HepG2 (cell line): ENCODE measurements around the gene ADGRD1. TPM values are rescaled to one million over a fixed set of nuclear protein-coding genes. Genes with fewer than 3 reads are reported as not detected.

Experiments used
- HCFC1 ChIP-seq: fragments of 150-350 bp; IDR thresholded peaks from 2 replicates; pipeline ENCODE4 v1.6.1; 2014; ENCODE audit warnings: low read depth, low read length
- HMGA1 ChIP-seq: sonication (generic); formaldehyde crosslinking; conservative IDR thresholded peaks from 2 replicates; pipeline ENCODE4 v1.4.0; 2020; ENCODE audit warnings: missing genetic modification reagents
- HNF4A ChIP-seq: sonication (generic); formaldehyde crosslinking; IDR thresholded peaks from 2 replicates; pipeline ENCODE4 v1.4.0; 2020; ENCODE audit warnings: missing genetic modification reagents
- MED8 ChIP-seq: sonication (generic); formaldehyde crosslinking; IDR thresholded peaks from 2 replicates; pipeline ENCODE4 v1.8.1; 2023; ENCODE audit warnings: mild to moderate bottlenecking, missing genetic modification reagents; ENCODE audit not compliant: insufficient replicate concordance
- NFKBIZ ChIP-seq: IDR thresholded peaks from 2 replicates; pipeline ENCODE4 v1.6.1; 2018; ENCODE audit warnings: missing genetic modification reagents, missing compliant biosample characterization
- NR1H2 ChIP-seq: sonication (generic); formaldehyde crosslinking; IDR thresholded peaks from 2 replicates; pipeline ENCODE4 v1.8.1; 2022; ENCODE audit warnings: low read depth, missing genetic modification reagents, borderline replicate concordance
- PLRG1 ChIP-seq: fragments of 450-650 bp; conservative IDR thresholded peaks from 2 replicates; pipeline ENCODE4 v1.6.1; 2016
- RARA ChIP-seq: IDR thresholded peaks from 2 replicates; pipeline ENCODE4 v1.6.1; 2016; ENCODE audit warnings: missing genetic modification reagents, missing compliant biosample characterization
- SOX5 ChIP-seq: IDR thresholded peaks from 2 replicates; pipeline ENCODE4 v1.6.1; 2016; ENCODE audit warnings: borderline replicate concordance
- SP1 ChIP-seq, 2 experiments: fragments of 450-650 bp in 1 of 2; sonication (generic) in 1 of 2; formaldehyde crosslinking in 1 of 2; IDR thresholded peaks; 2 replicates each; pipeline versions ENCODE4 v1.4.0 to v1.6.1; 2016 to 2020; ENCODE audit warnings: missing genetic modification reagents in 1 of 2
- TEAD3 ChIP-seq: optimal IDR thresholded peaks from 2 replicates; pipeline ENCODE3; 2016; ENCODE audit warnings: borderline replicate concordance
- ZNF24 ChIP-seq: fragments of 450-650 bp; IDR thresholded peaks from 2 replicates; pipeline ENCODE4 v1.6.1; 2017; ENCODE audit warnings: antibody characterized with exemption, mild to moderate bottlenecking
- ZNF451 ChIP-seq: sonication (generic); formaldehyde crosslinking; IDR thresholded peaks from 2 replicates; pipeline ENCODE4 v1.5.0; 2020; ENCODE audit warnings: mild to moderate bottlenecking, missing genetic modification reagents
- ZNF484 ChIP-seq: sonication (generic); formaldehyde crosslinking; IDR thresholded peaks from 2 replicates; pipeline ENCODE4 v1.5.1; 2020; ENCODE audit warnings: mild to moderate bottlenecking, low read depth, missing genetic modification reagents, borderline replicate concordance
- ZNF563 ChIP-seq: sonication (generic); formaldehyde crosslinking; IDR thresholded peaks from 2 replicates; pipeline ENCODE4 v1.8.0; 2022; ENCODE audit warnings: mild to moderate bottlenecking, moderate library complexity, missing genetic modification reagents
- ZNF652 ChIP-seq: IDR thresholded peaks from 2 replicates; pipeline ENCODE4 v1.6.1; 2016; ENCODE audit warnings: low read depth, borderline replicate concordance
- polyA plus RNA-seq, 8 experiments: library from polyadenylated mRNA; depleted of rRNA in 3 of 8; stranded (reverse) in 7 of 8; unstranded in 1 of 8; fragments of >200 nt; fragmentation: Illumina TruSeq in 4 of 8; extraction: Trizol in 4 of 8; gene quantifications; 2 replicates each; pipeline versions ENCODE4 v1.2.1 to v1.2.3, GENCODE V29; 2011 to 2016; ENCODE audit warnings: low read depth in 4 of 8, missing spikeins in 1 of 8, mixed read lengths in 1 of 8; ENCODE audit not compliant: insufficient read depth in 1 of 8
- total RNA-seq, 5 experiments: library from RNA; depleted of rRNA; stranded (reverse); fragments of >200 nt; fragmentation: Illumina TruSeq; extraction: Trizol; gene quantifications; 2 replicates each; pipeline ENCODE4 v1.2.3, GENCODE V29; 2016; ENCODE audit warnings: low read depth in 1 of 5
- TF ChIP-seq, protein P1 (sequence below): sonication (generic); formaldehyde crosslinking; conservative IDR thresholded peaks from 2 replicates; pipeline ENCODE4 v1.4.0; 2020; ENCODE audit warnings: mild to moderate bottlenecking, missing genetic modification reagents, moderate library complexity
- TF ChIP-seq, protein P2 (sequence below): IDR thresholded peaks from 2 replicates; pipeline ENCODE4 v1.6.1; 2012; ENCODE audit warnings: low read depth, low read length, improper control_type of control experiment
- TF ChIP-seq, protein P3 (sequence below): sonication (generic); formaldehyde crosslinking; IDR thresholded peaks from 2 replicates; pipeline ENCODE4 v1.4.0; 2020; ENCODE audit warnings: missing genetic modification reagents
- TF ChIP-seq, protein P4 (sequence below): IDR thresholded peaks from 2 replicates; pipeline ENCODE4 v1.6.1; 2018; ENCODE audit warnings: missing genetic modification reagents
- TF ChIP-seq, protein P5 (sequence below): sonication (generic); formaldehyde crosslinking; IDR thresholded peaks from 2 replicates; pipeline ENCODE4 v1.8.1; 2023; ENCODE audit warnings: mild to moderate bottlenecking, missing genetic modification reagents

ADGRD1 gene
- total and polyA plus RNA-seq, 2 of the 13 experiments (the other 11 are each of a cell fraction or from before 2014, with no cell fraction given): 0.46 to 12.4 TPM

DNA sequence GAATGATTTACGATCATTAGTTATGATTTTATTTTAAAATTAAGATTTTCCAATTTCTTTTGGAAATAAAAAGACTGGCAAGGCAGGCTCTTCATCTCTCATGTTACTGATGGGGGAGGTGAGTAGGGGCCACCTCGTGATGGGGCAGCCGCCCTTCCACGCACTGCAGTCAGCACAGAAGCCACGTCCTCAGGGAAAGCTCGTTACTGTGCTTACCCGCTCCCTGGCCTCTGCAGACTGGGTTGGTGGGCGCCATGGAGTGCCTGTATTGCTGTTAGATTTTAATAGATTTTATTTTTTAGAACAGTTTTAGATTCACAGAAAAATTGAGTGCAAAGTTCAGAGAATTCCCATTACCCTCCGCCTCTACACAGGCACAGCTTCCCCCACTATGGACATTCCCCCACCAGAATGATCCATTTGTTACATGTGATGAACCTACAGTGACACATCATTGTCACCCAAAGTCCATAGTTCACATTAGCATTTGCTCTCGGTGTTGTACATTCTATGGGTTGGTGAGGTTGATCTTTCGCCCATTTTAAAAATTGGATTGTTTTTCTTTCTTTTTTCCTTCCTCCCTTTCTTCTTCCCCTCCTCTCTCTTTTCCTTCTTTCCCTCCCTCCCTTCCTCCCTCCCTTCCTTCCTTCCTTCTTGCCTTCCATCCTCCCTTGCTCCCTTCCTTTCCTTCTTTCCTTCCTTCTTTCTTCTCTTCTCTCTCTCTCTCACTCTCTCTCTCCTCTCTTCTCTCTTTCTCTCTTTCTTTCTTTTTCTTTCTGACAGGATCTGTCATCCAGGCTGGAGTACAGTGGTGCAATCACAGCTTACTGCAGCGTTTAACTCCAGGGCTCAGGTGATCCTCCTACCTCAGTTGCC lies 30.7 kb downstream of the ADGRD1 start (continued):
- TF ChIP-seq, protein P1, sequence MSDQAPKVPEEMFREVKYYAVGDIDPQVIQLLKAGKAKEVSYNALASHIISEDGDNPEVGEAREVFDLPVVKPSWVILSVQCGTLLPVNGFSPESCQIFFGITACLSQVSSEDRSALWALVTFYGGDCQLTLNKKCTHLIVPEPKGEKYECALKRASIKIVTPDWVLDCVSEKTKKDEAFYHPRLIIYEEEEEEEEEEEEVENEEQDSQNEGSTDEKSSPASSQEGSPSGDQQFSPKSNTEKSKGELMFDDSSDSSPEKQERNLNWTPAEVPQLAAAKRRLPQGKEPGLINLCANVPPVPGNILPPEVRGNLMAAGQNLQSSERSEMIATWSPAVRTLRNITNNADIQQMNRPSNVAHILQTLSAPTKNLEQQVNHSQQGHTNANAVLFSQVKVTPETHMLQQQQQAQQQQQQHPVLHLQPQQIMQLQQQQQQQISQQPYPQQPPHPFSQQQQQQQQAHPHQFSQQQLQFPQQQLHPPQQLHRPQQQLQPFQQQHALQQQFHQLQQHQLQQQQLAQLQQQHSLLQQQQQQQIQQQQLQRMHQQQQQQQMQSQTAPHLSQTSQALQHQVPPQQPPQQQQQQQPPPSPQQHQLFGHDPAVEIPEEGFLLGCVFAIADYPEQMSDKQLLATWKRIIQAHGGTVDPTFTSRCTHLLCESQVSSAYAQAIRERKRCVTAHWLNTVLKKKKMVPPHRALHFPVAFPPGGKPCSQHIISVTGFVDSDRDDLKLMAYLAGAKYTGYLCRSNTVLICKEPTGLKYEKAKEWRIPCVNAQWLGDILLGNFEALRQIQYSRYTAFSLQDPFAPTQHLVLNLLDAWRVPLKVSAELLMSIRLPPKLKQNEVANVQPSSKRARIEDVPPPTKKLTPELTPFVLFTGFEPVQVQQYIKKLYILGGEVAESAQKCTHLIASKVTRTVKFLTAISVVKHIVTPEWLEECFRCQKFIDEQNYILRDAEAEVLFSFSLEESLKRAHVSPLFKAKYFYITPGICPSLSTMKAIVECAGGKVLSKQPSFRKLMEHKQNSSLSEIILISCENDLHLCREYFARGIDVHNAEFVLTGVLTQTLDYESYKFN (CRISPR knock-in tag): peak; percentile 32; the same call in 1 of the 2 replicates
- TF ChIP-seq ZNF652 (CRISPR knock-in tag) (no peak), ZNF451 (no peak), HMGA1 (no peak), NFKBIZ (no peak), ZNF24 (0 out of 2 replicates have a peak, but pooled peaks have one; percentile 19), SP1 (IDR thresholded peaks at IDR 0.05) (no peak), SP1 (CRISPR knock-in tag; IDR thresholded peaks at IDR 0.05) (no peak), HNF4A (CRISPR knock-in tag) (peak; percentile 85), ZNF563 (CRISPR knock-in tag) (no peak), NR1H2 (no peak), HCFC1 (no peak), ZNF484 (CRISPR knock-in tag) (no peak), MED8 (no peak), RARA (CRISPR knock-in tag) (peak; percentile 69; the same call in 1 of the 2 replicates), PLRG1 (no peak), TEAD3 (CRISPR knock-in tag) (peak; percentile 55), SOX5 (CRISPR knock-in tag) (peak; percentile 63; the same call in 1 of the 2 replicates)
- TF ChIP-seq, protein P2, sequence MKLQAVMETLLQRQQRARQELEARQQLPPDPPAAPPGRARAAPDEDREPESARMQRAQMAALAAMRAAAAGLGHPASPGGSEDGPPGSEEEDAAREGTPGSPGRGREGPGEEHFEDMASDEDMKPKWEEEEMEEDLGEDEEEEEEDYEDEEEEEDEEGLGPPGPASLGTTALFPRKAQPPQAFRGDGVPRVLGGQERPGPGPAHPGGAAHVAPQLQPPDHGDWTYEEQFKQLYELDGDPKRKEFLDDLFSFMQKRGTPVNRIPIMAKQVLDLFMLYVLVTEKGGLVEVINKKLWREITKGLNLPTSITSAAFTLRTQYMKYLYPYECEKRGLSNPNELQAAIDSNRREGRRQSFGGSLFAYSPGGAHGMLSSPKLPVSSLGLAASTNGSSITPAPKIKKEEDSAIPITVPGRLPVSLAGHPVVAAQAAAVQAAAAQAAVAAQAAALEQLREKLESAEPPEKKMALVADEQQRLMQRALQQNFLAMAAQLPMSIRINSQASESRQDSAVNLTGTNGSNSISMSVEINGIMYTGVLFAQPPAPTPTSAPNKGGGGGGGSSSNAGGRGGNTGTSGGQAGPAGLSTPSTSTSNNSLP: peak; percentile 33; the same call in 1 of the 2 replicates
- TF ChIP-seq, protein P3, sequence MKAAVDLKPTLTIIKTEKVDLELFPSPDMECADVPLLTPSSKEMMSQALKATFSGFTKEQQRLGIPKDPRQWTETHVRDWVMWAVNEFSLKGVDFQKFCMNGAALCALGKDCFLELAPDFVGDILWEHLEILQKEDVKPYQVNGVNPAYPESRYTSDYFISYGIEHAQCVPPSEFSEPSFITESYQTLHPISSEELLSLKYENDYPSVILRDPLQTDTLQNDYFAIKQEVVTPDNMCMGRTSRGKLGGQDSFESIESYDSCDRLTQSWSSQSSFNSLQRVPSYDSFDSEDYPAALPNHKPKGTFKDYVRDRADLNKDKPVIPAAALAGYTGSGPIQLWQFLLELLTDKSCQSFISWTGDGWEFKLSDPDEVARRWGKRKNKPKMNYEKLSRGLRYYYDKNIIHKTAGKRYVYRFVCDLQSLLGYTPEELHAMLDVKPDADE: no peak
- TF ChIP-seq, protein P4, sequence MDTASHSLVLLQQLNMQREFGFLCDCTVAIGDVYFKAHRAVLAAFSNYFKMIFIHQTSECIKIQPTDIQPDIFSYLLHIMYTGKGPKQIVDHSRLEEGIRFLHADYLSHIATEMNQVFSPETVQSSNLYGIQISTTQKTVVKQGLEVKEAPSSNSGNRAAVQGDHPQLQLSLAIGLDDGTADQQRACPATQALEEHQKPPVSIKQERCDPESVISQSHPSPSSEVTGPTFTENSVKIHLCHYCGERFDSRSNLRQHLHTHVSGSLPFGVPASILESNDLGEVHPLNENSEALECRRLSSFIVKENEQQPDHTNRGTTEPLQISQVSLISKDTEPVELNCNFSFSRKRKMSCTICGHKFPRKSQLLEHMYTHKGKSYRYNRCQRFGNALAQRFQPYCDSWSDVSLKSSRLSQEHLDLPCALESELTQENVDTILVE (CRISPR knock-in tag): no peak
- TF ChIP-seq, protein P5, sequence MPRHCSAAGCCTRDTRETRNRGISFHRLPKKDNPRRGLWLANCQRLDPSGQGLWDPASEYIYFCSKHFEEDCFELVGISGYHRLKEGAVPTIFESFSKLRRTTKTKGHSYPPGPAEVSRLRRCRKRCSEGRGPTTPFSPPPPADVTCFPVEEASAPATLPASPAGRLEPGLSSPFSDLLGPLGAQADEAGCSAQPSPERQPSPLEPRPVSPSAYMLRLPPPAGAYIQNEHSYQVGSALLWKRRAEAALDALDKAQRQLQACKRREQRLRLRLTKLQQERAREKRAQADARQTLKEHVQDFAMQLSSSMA (CRISPR knock-in tag): no peak
